DMS79 (cell line): Measurements from ENCODE around the gene CACNA1G.

Experiments used
- DNase-seq: peaks from one replicate; lab custom pipeline; 2025; lab: John Stamatoyannopoulos, UW

CACNA1G gene

DNA sequence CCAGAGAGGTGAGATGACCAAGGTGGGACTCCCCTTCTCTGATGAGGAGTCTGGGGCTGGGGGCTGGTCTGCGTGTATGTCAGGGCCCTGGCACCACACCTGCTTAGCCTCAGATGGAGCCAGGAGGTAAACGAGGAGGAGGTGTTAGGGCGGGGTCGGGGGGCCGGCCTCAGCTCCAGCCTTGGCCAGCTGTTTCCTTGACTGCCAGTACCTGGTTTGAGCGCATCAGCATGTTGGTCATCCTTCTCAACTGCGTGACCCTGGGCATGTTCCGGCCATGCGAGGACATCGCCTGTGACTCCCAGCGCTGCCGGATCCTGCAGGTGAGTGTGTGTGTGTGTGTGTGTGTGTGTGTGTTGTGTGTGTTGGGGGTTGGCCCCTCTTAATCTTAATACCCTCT lies 8.1 kb downstream of the CACNA1G start:
- no peak for DNase-seq

- DNase-seq: no peak
Observed at GRCh38 chr17:50569592-50569991, 9.1 kb downstream of the CACNA1G start.

GRCh38 chr17:50570032-50570431 lies 9.5 kb downstream of the CACNA1G start:
- DNase-seq: no peak

- DNase-seq: no peak
Observed at GRCh38 chr17:50570528-50570927, 10.0 kb downstream of the CACNA1G start.

- DNase-seq: no peak
Observed at GRCh38 chr17:50571681-50572080, 11.2 kb downstream of the CACNA1G start.

DNA sequence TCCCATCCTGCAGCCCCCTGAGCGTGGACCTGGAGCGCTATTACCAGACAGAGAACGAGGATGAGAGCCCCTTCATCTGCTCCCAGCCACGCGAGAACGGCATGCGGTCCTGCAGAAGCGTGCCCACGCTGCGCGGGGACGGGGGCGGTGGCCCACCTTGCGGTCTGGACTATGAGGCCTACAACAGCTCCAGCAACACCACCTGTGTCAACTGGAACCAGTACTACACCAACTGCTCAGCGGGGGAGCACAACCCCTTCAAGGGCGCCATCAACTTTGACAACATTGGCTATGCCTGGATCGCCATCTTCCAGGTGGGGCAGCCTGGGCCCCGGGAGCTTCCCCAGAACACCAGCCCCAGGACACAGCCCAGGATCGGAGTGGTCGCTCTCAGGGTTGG lies 12.0 kb downstream of the CACNA1G start:
- DNase-seq: no peak

DNA sequence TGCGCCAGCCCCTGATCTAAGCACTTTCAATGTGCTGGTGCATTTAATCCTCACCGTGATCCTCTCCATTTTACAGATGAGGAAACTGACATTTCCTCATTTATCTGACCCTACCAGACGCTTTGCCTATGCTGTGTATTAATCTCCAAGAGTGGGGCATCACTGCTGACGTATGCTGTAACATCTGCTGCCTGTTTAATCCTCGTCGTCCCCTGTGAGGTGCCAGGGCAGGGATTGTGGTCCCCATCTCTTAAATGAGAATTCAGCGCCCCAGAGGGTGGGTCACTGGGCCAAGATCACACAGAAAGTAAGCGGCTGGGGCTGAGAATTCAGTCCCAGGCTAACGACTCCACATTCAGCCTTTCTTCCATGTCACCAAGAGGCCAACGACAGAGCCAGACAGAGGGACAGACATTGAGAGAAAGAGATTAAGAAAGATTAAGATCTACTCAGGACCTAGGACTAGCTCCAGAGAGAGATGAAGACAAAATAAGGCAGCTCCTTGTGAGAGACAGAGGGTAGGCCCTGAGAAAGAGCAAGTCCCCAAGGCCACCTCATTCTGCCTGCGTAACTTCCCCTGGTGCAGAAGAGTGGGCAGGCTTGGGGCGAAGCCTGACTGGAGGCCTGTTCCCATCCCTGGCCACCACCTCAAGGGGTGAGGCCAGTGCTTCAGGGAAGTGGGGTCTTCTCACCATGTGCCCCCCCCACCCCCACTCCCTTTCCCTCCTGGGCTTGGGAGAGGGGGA lies 13.5 kb downstream of the CACNA1G start:
- DNase-seq: no peak

DNA sequence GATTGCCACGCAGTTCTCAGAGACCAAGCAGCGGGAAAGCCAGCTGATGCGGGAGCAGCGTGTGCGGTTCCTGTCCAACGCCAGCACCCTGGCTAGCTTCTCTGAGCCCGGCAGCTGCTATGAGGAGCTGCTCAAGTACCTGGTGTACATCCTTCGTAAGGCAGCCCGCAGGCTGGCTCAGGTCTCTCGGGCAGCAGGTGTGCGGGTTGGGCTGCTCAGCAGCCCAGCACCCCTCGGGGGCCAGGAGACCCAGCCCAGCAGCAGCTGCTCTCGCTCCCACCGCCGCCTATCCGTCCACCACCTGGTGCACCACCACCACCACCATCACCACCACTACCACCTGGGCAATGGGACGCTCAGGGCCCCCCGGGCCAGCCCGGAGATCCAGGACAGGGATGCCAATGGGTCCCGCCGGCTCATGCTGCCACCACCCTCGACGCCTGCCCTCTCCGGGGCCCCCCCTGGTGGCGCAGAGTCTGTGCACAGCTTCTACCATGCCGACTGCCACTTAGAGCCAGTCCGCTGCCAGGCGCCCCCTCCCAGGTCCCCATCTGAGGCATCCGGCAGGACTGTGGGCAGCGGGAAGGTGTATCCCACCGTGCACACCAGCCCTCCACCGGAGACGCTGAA lies 15.2 kb downstream of the CACNA1G start:
- DNase-seq: no peak

DNA sequence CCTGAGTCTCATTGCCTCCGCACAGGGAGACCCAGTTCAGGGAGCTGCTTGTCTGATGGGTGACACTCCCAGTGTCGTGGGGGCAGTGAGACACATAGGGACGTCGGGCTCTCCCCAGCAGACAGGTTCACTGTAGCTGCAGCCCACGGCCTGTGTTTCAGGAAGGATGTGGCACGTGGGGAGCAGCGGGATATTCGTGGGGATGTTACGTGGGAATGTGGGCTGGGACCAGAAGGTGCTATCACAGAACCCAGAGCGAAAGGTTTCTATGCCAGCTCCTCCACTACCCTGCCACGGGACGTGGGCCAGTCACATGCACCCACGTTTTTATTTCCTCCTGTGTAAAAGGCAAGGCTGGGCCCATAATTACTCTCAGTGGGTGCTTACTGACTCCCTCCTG lies 16.3 kb downstream of the CACNA1G start:
- DNase-seq: no peak

DNA sequence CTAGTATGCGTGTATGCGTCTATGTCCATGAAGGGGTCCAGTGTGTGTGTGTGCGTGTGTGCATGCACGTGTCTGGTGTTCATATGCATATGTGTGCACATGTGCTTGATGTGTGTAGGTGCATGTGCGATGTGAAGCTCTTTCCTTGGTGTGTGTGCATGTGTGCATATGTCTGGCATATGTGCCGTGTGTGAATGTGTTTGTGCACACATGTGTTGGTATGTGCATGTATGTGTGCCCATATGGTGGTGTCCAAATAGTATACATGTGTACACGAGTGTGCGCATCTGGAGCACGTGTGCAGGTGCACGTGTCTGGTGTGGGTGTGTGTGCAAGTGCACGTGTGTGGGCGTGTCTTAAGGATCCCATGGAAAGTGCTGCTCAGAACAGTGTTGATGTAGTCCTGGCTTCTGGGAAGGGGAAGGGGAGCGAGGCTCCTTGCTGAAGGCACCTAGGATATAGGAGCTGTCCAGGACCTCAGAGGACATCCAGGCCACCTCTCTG lies 17.0 kb downstream of the CACNA1G start:
- no peak for DNase-seq

DNA sequence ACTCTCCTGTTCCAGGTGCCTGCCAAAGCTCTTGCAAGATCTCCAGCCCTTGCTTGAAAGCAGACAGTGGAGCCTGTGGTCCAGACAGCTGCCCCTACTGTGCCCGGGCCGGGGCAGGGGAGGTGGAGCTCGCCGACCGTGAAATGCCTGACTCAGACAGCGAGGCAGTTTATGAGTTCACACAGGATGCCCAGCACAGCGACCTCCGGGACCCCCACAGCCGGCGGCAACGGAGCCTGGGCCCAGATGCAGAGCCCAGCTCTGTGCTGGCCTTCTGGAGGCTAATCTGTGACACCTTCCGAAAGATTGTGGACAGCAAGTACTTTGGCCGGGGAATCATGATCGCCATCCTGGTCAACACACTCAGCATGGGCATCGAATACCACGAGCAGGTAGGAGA lies 17.7 kb downstream of the CACNA1G start:
- no peak for DNase-seq

- no peak for DNase-seq
Observed at GRCh38 chr17:50579399-50579798, 18.9 kb downstream of the CACNA1G start.

DNA sequence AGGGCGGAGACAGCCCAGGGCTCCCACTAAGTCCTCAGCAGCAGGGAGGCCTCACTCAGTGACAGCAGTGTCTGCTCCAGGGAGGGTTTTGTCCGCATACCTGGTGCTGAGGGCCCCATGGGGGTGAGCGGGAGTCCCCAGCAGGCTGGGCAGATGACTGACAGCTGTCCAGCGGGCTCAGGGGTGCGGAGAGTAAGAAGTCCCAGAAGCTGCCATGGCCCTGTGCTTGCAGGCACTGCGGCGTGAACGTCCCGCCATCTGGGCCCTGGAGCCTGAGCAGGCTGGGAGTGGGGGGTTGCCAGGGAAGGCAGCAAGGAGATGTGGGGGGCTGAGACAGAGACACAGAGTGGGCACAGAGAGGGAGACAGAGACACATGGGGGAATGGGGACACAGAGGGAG lies 20.1 kb downstream of the CACNA1G start:
- DNase-seq: no peak

- DNase-seq: no peak
Observed at GRCh38 chr17:50581316-50581715, 20.8 kb downstream of the CACNA1G start.

- no peak for DNase-seq
Observed at GRCh38 chr17:50582741-50583140, 22.2 kb downstream of the CACNA1G start.

- no peak for DNase-seq
Observed at GRCh38 chr17:50583641-50584040, 23.1 kb downstream of the CACNA1G start.

- DNase-seq: no peak
Observed at GRCh38 chr17:50584116-50584515, 23.6 kb downstream of the CACNA1G start.

GRCh38 chr17:50584749-50585148 lies 24.2 kb downstream of the CACNA1G start:
- no peak for DNase-seq

DNA sequence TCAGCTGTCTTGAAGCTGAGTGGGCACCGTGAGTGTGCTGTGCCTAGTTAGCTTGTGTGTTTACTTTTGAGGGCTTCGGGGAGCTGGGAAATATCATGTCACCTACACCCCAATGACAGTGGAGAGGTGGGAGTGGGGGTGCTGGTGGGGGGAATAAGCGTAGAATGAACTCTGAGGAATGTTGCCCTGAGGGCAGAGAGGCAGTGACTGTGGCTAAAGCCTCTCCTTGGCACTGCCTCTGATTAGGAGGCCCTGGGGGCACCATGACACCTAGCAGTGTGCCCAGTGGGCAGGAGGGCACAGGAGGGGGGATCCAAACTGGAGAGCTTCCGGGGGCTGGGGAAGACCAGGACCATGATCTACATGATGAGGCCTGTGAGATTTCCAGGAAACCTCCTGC lies 24.8 kb downstream of the CACNA1G start:
- DNase-seq: no peak

GRCh38 chr17:50585891-50586290 lies 25.4 kb downstream of the CACNA1G start:
- DNase-seq: no peak

DNA sequence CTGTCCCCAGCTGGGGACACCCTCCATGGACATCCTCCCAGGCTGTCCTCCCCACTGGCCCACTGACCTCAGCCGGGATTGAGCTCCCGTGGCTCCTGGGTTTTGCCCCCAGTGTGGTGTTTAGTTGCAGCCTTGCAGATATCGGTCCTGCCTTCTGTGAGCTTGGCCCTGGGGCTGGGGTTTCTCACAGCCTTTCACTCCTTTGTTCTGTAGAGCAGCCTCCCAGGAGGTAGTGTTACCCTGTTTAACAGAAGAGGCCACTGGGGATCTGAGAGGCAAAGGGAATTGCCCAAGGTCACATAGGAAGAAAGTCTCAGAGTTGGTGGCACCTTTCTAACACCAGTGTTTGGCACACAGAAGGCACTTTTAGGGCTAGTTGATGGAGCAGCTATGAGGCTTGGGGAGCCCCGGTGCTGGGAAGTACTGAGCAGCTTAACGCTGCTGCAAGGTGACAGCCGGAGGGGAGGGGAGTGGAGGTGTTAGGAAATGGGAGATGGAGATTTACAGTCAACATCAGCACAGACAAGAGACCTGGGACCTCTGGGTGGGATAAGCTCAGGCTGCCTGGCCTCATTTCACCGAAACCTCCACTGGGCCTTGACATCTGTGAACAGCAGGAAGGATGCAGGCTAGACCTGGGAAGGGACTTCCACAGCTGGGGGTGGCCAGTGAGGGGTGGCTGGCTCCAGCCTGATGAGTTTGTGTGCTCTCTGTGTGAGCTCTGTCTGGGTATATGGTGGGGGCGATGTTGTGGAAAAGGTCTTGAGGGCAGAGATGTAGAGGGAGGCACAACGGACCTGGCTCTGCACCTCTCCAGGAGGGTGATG lies 26.1 kb downstream of the CACNA1G start:
- no peak for DNase-seq

DNA sequence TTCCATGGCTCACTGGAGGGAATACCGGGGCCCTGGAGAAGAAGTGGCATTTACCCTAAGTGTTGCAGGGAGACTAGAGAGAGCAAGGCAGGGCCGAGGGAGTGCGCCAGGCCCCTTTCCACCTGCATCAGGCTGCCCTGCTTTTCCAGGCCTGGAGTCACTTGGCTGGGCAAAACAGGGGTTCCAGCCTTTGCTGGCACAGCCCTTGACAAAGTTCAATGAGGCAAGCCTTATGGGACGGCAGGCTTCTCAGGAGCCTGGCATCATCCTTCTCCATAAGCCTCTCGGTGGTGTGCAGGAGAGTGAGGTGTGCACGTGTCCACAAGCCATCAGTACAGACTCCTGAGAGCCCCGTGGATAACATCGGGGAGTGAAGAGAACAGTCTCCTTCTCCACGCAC lies 27.1 kb downstream of the CACNA1G start:
- DNase-seq: no peak
